NCI-H1105 (cell line): ENCODE measurements around the gene CGREF1.
"Not testable (repeated sequence)": the region's sequence is repeated elsewhere in the genome, so short reads cannot be mapped to it uniquely, and the experiment has no call there.

Source experiments
- DNase-seq: peaks from one replicate; lab custom pipeline; 2025; lab: John Stamatoyannopoulos, UW

CGREF1 gene

DNA sequence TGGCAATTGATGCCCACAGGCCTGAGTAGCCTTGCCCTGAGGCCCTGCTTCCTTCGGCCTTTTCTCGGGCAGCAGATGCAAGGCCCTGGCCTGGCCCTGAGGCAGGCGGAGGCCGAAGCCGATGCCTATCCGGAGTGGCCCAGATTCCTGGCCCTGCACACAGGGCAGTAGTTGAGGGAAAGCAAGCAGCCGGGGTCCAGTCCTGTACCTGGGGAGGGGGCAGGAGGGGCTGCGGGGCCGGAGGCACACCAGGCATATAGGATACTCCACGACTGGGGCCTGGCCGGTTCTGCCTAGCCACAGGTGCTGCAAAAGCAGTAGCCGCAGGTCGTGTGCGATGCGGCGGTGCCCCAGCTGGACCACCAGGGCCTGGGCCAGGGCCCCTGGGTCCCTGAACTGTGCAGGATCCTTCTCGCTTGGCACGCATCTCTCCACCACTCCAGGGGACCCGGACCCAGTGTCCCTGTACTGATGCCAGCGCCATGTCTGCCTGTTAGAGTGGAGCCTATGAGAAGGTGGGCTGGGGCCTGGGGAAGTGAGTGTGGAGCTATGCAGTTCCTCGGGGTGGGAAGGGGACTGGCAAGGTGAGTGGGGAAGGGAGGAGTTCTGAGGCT is 18.5 kb upstream of the CGREF1 start:
- DNase-seq, result no peak

DNA sequence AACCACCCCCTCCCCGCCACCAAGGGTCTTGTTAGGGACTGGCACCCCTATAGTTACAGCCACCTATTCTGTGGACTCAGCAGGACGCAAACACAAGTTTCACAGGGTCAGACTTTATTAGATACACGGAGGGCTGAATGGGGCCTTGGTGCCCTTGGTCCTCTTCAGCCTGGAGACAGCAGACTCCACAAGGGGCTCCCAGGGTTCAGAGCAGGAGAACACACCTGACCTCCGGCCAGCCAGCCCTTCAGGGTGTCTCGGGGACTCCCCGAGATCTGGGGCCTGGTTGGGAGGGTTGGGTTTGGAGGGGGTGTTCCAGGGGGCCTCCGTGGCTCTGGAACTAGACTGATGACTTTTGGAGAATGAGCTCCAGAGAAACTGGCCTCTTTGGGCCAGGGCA is 17.8 kb upstream of the CGREF1 start:
- DNase-seq, result no peak

DNA sequence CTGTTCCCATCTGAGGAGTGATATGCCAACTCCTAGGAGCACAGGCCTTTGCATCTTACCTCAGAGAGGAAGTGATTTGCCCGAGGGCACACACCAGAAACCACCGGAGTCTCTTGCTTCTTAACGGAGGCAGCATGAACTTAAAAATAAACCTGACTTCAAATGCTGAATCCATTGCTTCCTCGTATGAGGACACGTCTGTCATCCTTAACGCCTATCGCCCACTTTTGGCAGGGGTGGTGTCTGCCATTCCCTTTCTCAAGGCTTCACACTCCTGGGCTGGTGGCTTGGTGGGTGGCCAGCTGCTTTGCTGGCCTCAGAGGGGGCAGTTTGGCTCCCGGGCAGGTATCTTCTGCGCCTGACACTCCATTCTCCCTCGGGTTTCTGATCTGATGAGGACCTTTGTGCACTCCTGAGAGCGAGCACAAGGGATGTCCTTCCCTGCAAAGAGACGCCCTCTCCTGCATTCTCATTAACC is 16.6 kb upstream of the CGREF1 start:
- DNase-seq, result no peak

DNA sequence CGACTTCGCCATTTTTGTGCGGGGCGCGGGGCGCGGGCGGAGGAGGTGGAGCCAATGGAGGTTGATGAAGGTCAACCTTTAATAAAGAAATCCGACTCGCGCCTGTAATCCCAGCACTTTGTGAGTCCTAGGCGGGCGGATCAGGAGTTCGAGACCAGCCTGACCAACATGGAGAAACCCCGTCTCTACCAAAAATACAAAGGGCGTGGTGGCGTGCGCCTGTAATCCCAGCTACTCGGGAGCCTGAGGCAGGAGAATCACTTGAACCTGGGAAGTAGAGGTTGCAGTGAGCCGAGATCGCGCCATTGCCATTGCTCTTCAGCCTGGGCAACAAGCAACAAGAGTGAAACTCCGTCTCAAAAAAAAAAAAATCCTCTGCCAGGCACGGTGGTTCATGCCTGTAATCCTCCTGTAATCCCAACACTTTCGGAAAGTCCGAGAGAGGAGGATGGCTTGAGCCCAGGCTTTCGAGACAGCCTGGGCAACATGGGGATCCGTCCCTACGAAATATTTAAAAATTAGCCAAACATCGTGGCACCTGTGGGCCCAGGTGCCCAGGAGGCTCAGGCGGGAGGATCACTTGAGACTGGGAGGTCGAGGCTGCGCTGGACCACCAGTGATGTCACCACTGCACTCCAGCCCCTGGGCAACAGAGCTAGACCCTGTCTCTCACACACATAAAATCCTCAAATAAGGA is 16.0 kb upstream of the CGREF1 start:
- DNase-seq, result no peak

DNA sequence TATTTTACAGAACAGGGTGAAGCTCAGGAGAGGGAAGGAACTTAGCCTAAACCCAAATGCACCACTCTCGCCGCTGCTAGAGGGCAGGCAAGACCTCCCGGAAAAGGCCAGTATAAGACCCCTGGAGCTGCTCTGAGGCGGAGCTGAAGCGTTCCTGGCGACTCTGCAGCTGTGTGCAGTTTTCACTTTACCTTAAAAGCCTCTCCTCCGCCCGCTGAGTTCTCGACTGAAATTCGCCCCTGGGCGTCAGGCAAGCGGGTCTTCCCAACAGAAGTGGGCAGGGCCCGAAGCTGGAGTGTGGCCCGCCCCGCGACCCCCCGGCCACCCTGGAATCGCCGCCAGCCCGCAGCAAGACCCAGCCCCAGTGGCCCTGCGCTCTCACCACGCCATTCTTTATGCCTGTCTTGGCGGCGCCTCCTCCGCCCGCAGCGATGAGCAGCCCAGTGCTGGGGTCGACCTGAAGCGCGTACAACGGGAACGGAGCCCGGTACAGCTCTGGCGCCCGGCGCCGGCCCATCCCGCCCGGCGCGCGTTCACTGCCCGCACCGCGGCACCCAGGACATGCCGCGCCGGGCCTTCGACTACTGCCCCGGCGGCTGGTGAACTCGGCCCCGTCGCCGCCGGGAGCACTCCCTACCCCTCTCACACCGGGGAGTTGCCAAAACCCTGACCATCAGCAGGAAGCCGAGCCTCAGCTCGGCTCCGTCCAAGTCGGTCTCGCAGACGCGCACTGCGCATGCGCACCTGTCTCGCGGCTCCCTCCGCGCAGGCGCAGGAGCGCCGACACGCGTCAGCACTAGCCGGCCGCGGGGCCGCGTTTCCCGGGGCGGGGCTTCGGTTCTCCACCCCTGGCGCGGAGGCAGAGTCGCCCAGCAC is 15.2 kb upstream of the CGREF1 start, which contains the start of gene PREB:
PREB (minus strand) TSS at position 732 of the 876 bp plus-strand sequence; CDS start at position 517, 215 bp downstream.
- DNase-seq, result peak; percentile 95

DNA sequence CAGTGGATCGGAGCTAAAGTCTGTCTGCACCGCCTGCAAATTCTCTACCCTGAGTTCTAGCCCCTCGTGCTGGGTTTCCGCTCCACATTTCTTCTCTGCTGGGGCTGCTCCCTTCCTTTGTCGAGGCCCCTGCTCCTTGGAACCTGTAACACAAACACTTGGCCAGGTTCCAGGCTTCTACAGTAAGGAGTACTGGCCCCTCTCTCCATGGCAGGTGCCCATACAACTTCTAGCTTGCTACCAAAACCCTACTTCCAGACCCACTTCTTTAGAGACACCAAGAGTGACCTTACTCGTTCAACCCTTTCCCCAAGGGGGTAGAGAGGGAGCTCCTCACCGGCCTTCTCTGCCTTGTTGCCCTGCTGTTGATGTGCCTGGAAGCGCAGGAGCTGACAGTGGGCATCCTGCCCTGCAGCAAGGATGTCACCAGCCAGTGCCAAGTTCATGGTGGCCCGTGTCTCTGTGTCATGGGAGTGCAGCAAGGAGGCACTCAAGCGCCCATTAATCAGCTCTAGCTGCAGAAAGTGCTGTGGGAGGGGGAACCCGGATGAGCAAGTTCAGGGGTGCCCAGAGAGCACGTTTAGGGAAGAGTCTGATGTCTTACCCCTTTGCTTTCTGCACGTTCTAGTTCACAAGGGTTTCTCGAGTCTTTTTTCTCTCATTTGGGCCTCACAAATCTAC is 14.4 kb upstream of the CGREF1 start:
- no peak for DNase-seq

DNA sequence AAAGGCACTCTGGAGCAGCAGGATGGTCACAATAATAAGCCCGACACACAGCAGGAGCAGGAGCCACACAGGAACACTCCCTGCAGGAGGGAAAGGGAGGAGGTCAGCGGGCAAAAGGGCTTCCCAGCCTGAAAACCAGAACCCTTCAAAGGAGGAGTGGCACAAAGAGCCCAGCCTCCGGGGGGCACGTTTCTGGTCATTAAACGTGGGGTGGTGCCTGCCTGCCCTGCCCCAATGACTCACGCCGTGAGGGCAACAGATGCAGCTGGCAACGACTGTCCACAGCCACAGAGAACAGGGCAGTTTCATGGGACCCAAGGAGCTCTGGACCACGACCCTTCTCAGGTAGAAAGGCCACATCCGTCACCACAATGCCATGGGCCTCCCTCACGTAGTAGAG is 12.5 kb upstream of the CGREF1 start:
- no peak for DNase-seq

DNA sequence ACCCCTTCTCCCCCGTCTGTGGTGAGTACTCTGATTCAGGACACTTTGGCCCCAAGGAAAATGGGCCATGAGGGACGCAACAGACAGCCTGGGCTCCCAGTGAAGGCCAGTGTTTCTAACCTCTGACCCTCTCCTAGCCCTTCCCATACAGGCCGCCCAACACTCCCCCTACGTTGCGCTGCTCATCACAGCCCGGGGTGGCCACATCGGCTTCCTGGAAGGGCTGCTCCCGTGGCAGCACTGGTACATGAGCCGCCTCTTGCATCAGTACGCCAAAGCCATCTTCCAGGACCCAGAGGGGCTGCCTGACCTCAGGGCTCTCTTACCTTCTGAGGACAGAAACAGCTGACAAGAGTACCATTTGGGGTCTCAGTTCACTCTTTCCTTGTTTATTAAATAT is 11.5 kb upstream of the CGREF1 start:
- DNase-seq, result no peak

DNA sequence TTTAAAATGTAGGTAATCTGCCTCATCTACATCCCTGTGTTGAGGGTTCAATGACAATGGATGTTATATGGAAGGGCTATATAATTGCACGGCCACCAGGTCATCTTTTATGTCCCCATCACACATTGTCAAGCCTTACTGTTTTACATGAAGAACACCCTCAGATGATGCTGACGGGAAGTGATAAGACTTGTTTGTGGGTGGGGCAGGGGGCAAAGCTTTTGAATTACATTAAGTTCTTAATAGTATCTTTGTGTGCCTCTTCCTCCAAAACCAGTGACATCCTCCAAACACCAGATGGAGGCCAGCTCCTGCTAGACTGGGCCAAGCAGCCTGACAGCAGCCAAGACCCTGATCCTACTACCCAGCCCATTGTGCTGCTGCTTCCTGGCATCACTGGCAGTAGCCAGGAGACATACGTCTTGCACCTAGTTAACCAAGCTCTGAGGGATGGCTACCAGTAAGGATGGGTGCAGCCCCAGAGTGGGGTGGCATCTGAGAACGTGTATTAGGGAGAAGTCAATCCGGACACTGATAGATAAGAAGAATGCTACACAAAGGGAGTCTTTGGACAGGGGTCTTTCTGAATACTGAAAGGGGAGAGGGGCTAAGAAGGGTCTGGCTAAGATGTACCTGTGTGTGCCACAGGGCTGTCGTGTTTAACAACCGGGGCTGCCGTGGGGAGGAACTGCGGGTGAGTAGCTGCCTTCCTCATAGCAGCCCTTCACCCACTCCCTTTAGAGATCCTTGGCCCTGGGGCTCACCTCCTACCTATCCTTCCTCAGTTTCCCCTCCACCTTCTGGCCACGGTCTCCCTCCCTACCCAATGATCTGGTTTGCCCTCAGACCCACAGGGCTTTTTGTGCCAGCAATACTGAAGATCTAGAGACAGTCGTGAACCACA is 10.0 kb upstream of the CGREF1 start:
- DNase-seq, result no peak

DNA sequence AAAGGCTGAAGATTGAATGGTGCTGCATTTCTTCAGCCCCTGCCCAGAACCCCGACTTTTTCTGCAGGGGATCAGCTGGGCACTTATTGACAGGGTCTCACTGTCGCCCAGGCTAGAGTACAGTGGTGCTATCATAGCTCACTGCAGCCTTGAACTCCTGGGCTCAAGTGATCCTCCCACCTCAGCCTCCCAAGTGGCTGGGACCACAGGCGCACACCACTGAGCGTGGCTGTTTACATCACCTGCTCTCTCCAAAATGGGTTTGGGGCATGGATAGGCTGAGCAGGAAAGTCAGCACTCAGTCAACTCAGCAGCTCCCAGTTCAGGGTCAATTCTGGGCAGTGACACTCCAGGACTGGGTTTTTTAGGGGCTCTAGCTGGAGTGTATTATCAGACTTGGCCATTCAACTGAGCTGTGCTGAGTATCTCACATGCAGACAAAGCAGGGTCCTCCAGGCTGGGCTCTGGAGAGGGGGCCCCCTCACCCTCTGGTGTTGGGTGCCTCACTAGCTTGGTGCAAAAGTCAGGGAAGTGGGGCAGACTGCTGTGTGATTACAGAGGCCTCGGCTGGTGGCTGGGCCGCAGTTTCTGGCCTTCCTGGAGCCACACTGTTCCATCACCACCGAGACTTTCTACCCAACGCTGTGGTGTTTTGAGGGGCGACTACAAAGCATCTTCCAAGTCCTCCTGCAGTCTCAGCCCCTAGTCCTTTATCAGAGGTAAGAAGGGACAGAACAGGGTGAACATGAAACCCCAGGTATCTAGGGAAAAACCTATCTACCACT is 9.1 kb upstream of the CGREF1 start:
- no peak for DNase-seq

DNA sequence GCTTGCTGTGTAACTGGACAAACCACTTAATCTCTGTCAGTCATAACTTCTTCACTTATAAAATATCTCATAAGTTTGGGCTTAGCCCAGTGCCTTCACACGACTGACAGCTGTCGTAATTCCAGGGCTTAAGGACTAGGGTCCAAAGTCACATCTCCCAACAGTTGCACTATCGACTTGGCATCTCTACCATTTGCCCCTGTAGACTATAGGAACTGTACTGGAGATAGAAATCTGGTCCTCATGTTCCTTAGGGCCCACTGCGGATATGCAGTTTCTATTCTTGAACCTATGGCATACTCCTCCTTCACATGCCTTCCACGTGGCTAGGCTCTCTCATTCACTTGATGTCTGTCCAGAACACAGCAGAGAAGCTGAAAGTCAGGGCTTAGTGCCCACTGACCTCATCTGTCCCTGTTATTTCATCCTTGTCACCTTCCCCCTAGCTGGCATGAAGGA is 7.4 kb upstream of the CGREF1 start:
- no peak for DNase-seq

DNA sequence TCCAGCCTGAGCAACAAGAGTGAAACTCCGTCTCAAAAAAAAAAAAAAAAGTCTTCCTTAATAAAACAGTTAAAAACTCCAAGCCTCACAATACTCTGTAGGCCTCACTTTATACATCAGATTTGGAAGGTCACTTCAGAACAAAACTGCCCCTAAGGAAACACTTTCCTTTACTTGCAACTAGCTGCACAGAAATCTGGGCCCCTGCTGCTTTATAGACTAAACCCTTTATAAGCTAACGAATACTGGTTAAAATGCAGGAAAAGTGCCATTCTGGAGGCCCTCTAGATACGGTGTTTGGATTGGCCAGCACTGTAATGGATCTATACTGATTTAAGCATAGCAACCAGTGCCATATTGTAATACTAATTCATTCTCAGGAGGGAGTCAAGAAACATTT is 6.2 kb upstream of the CGREF1 start:
- no peak for DNase-seq

DNA sequence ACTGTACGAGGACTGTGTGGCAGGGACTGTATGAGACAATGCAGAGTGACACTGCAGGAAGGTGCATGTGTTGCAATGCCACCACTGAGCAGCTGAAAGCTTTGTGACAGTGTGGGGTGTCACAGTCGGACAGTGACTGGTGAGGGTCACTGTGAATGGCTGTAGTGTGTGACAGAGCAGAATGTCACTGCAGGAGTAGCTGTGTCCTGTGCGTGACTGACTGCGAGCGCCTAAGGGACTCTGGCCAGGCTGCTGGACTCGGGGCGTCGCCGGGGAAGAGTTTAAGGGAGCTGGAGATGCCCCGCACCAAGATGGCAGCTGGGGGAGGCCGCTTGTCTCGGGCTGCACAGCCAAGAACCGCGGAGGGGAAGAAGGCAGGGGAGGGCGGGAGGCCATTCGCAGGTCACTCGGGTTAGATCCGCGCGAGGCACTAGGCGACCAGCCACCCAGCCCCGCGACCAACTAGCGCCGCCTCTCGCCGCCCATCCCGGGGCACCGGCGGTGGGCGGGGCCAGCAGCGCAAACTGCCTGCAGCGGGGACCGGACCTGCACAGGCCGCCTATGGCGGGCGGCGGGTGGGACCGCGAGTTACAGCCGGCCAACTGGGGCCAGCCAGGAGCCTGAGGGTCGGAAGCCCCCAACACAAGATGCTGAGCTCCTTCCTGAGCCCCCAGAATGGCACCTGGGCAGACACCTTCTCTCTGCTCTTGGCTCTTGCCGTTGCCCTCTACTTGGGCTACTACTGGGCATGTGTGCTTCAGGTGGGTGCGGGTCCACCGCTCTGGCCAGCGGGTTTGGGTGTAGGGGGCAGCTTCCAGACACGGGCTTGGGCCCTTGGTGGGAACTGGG is 4.6 kb upstream of the CGREF1 start, which contains the start of gene ABHD1:
ABHD1 (plus strand) TSS at position 514 of the 849 bp plus-strand sequence; CDS start at position 648, 134 bp downstream.
- no peak for DNase-seq

DNA sequence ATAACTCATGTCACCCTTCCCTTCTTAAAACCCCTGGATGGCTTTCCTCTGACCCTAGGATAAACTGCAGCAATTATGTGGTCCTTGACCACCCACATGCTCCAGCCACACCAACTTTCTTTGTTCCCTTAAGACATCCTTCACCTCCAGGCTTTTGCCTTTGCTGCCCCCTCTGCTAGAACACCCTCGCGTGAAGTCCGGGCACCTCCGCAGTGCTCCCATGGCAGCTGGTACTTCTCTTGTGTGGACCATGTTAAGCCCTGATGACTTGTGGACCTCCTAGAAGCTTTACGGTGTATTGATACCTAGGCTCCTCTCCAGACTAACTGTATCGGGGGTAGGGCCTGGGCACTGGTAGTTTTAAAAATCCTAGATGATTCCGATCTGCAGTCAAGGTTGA is 3.9 kb upstream of the CGREF1 start:
- no peak for DNase-seq

DNA sequence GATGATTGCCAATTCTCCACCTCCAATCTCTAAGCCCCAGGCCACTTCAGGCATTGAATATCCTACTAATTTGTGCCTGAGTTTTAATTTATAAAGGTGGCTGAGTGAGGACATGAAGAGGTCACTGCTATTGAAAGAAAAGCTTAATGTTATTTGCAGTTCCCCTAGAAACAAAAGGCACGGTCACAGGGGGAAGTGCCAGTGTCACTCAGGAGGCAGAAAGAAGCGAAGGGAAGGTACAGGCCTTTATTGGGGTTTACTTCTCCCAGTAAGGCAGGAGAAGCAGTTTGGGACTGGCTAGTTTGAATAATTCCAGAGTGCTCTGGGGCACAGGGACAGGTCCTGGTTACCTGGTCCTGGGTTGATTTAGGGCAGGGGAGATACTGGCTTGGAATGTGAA is 3.0 kb upstream of the CGREF1 start:
- no peak for DNase-seq

DNA sequence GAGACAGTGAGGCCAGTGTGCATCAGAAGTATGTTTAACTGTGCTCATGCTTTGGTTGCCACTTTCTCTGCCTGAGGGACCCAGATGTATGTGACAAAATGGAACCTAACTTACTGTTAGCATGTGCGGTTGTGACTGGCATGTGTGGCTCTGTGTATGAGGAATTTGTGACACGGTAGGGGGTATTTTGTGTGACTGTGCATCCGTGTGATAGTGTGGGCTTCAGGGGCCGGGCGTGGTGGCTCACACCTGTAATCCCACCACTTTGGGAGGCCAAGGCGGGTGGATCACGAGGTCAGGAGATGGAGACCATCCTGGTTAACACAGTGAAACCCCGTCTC is 372 bp upstream of the CGREF1 start:
- DNase-seq, result not testable (repeated sequence)

DNA sequence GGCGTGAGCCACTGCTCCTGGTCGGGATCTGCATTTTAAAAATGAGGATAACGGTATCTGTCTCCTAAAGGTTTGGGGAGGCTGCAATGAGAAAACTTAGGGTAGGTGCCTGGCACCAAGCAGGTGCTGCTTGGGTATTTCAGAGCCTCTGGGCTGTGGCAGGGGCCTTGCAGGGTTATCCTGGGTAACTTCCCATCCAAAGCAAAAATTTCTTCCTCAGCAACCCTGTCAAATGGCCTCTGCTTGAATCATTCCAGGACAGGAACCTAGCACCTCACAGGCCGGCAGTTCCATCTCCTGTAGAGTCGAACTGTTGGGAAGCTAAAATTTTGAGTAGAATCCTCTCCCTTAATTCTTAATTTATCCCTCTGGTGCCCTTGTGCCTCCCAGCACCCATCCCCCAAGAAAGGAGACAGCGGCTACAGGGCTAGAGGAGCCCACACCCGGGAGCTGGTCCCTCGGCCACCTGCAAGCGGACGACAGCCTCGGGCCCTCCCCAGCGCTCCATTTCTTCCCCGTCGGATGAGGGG is 868 bp downstream of the CGREF1 start:
- DNase-seq, result no peak

DNA sequence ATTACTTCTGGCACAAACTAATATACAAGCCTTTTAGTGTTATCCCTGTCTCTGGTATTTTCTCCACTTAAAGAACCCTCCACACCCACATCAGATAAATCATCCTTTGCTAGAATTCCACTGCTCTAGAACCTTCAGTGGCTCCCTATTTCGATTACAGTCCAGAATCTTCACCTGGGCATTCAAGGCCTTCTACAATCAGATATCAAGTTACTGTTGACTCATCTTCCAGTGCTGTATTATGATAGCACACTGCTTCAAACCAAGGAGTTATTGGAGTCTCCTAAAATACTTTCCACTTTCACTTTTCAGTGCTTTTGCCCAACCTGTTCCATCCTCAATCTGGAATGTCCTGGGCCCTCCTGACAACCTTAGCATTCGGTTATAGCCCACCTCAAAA is 3.4 kb downstream of the CGREF1 start:
- no peak for DNase-seq
